GM18867 (cell line): ENCODE results near the gene GOSR2.

Experiments
- ATAC-seq: cut with Tn5 transposase; IDR thresholded peaks from one replicate; pipeline ENCODE4 v1.9.1; 2021; ENCODE audit warnings: mild to moderate bottlenecking, moderate library complexity; ENCODE audit not compliant: unreplicated experiment

Gene GOSR2

GRCh38 chr17:46958041-46958591, 35.2 kb downstream of the GOSR2 start:
- no peak for ATAC-seq

GRCh38 chr17:46960152-46960551, 37.2 kb downstream of the GOSR2 start:
- no peak for ATAC-seq

GRCh38 chr17:46962374-46962790, 39.4 kb downstream of the GOSR2 start:
- ATAC-seq: no peak

GRCh38 chr17:46963571-46963970, 40.6 kb downstream of the GOSR2 start:
- ATAC-seq: no peak

GRCh38 chr17:46964315-46965265, 41.6 kb downstream of the GOSR2 start:
- no peak for ATAC-seq

GRCh38 chr17:46968224-46968834, 45.4 kb downstream of the GOSR2 start:
- ATAC-seq: no peak

GRCh38 chr17:46968896-46969295, 45.9 kb downstream of the GOSR2 start:
- no peak for ATAC-seq

- ATAC-seq: no peak
Measured at GRCh38 chr17:46971647-46972300, 48.8 kb downstream of the GOSR2 start.

- ATAC-seq: no peak
Measured at GRCh38 chr17:46972346-46972745, 49.4 kb downstream of the GOSR2 start.

- ATAC-seq: no peak
Measured at GRCh38 chr17:46974086-46974485, 51.1 kb downstream of the GOSR2 start.

- no peak for ATAC-seq
Measured at GRCh38 chr17:46975287-46975686, 52.3 kb downstream of the GOSR2 start.

GRCh38 chr17:46976626-46977270, 53.8 kb downstream of the GOSR2 start:
- no peak for ATAC-seq

GRCh38 chr17:46977348-46977747, 54.4 kb downstream of the GOSR2 start:
- ATAC-seq: no peak

- no peak for ATAC-seq
Measured at GRCh38 chr17:46977750-46978488, 55.0 kb downstream of the GOSR2 start.

- ATAC-seq: no peak
Measured at GRCh38 chr17:46978489-46979146, 55.7 kb downstream of the GOSR2 start.

- no peak for ATAC-seq
Measured at GRCh38 chr17:46979147-46979863, 56.3 kb downstream of the GOSR2 start, which contains the start of gene RPRML. TSS of gene RPRML (minus strand) at chr17:46979253. CDS start at chr17:46979007, 246 bp downstream.

- ATAC-seq: no peak
Measured at GRCh38 chr17:46982577-46982976, 59.6 kb downstream of the GOSR2 start.

GRCh38 chr17:46983782-46984181, 60.8 kb downstream of the GOSR2 start:
- ATAC-seq: no peak

- no peak for ATAC-seq
Measured at GRCh38 chr17:46984341-46984740, 61.4 kb downstream of the GOSR2 start.
